Activated T-cell treated with anti-CD3 and anti-CD28 coated beads, Interleukin-2, amount 50 U/mL, for 48 hours (primary cell): Measurements from ENCODE around the gene GOLGA8M.
"Not testable (repeated sequence)": the region's sequence is repeated elsewhere in the genome, so short reads cannot be mapped to it uniquely, and the experiment has no call there.

Experiments used
- DNase-seq, 2 experiments: peaks; one replicate each; pipeline ENCODE4 v3.0.0-alpha.2; 2020

The GOLGA8M gene

DNA sequence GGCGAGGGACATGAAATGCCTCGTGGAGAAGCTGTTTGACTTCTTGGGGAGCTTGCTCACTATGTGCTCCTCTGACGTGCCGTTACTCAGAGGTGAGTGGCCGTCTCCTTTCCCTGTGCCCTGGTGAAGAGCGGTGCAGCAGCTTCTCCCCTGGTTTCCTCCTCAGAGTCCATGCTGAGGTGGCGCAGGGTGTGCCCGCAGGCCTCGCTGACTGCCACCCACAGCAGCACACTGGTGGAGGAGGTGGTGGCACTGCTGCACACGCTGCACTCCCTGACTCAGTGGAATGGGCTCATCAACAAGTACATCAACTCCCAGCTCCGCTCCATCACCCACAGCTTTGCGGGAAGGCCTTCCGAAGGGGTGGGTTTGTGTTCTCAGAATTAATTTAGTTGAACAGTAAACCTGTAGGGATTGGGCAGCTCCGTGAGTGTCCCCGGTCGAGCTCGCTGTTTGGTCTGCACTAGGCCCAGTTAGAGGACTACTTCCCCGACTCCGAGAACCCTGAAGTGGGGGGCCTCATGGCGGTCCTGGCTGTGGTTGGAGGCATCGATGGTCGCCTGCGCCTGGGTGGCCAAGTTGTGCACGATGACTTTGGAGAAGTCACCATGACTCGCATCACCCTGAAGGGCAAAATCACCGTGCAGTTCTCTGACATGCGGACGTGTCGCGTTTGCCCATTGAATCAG is 56.7 kb downstream of the GOLGA8M start:
- not testable (repeated sequence) for DNase-seq

DNA sequence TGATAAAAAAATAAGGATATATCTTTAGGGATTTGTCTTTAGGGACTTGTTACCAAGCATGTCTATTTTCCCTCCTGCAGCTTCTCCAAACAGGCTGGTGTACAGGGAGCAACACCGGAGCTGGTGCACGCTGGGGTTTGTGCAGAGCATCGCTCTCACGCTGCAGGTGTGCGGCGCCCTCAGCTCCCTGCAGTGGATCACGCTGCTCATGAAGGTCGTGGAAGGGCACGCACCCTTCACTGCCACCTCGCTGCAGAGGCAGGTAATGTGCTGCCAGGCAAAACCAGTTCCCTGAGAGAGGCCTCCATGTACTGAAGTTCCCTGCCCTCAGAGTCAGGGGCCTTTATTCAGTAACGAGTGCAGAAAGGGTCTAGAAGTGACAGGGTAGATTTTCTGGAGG is 58.0 kb downstream of the GOLGA8M start:
- DNase-seq = not testable (repeated sequence)

DNA sequence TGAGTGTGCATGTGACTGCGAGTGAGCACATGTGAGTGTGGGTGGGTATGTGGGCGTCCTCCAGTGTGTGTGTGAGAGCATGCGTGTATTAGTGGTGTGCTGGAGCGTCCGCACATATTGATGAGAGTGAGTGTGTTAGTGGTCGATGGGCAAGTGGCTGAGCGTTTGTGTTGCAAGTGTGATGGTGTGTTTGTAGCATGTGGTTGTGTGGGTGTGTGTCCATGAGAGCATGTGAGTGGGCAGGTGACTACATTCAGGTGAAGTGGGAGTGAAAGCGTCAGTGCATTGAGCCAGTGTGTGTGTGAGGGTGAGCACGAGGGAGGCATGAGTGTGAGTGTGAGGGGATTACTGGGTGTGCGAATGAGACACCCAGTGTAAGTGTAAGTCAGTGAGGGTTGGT is 59.7 kb downstream of the GOLGA8M start:
- not testable (repeated sequence) for DNase-seq
